Ascending aorta (tissue), 2 donors: ENCODE data around the gene LINS1. TPM values are rescaled to one million over a fixed set of nuclear protein-coding genes. Genes with fewer than 3 reads are reported as not detected.

ENCODE experiments used
- DNase-seq, 2 donors: peaks; one replicate each; pipeline ENCODE4 v3.0.0-alpha.2; 2019; ENCODE audit warnings: low spot score in 2 of 2
- H3K27ac ChIP-seq, 2 donors: fragments of 200-600 bp; sonication (generic); one replicate each; pipeline ENCODE4 v1.5.1; 2016 to 2017; ENCODE audit warnings: mild to moderate bottlenecking in 1 of 2
- H3K27me3 ChIP-seq: fragments of 200-600 bp; sonication (generic); one replicate; pipeline ENCODE4 v1.5.1; 2017
- H3K36me3 ChIP-seq, 2 donors: fragments of 200-600 bp; sonication (generic); one replicate each; pipeline ENCODE4 v1.5.1; 2016
- H3K4me1 ChIP-seq, 2 donors: fragments of 200-600 bp; sonication (generic); one replicate each; pipeline ENCODE4 v1.5.1; 2016 to 2017; ENCODE audit warnings: mild to moderate bottlenecking in 1 of 2
- H3K4me3 ChIP-seq, 2 donors: fragments of 200-600 bp; sonication (generic); one replicate each; pipeline ENCODE4 v1.5.1; 2016 to 2017; ENCODE audit warnings: mild to moderate bottlenecking in 1 of 2
- H3K9me3 ChIP-seq, 2 donors: fragments of 200-600 bp; sonication (generic); one replicate each; pipeline ENCODE4 v1.5.1; 2016
- intact Hi-C: fragments of 100-400 bp; cut with DNase I; formaldehyde crosslinking; loops from one replicate; pipeline ENCODE4 v1.15.1; 2023
- total RNA-seq: library from RNA; depleted of rRNA; stranded (reverse); fragments of >200 nt; gene quantifications from one replicate; pipeline ENCODE4 v1.1.0, GENCODE V29; 2016
- TF ChIP-seq, protein P1 (sequence below), 3 experiments: fragments of 200-600 bp in 2 of 3; fragments of 450-650 bp in 1 of 3; sonication (generic) in 2 of 3; IDR thresholded peaks; one replicate each; pipeline ENCODE4 v1.5.1; 2016 to 2019; ENCODE audit warnings: antibody characterized with exemption in 3 of 3, mild to moderate bottlenecking in 1 of 3, moderate library complexity in 1 of 3

The LINS1 gene
- total RNA-seq, 1 donor from 2014 or later, result 1.7 TPM

DNA sequence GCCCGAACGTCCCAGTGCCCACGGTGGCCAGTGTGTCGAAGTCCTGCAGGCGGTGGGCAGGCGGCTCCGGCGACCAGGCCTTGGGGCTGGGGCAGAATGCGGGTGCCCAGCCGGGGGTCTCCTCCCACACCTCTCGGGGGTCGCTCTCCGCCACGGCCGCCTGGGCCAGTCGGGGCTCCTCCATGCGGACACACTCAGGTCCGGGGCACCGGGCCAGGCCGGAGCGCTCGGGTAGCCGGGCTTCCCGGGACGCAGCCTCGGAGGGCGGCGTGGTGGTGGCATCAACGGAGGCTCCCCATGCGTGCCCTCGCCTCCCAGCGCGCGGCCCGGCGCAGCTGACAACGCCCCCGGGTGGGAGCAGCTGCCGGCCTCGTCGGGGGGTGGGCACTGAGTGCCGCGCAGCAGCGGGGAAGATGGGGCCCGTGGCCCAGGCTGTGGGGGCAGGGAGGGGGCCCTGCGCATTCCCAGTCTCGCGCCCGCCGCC, 43.2 kb downstream of the LINS1 start:
- TF ChIP-seq, protein P1, sequence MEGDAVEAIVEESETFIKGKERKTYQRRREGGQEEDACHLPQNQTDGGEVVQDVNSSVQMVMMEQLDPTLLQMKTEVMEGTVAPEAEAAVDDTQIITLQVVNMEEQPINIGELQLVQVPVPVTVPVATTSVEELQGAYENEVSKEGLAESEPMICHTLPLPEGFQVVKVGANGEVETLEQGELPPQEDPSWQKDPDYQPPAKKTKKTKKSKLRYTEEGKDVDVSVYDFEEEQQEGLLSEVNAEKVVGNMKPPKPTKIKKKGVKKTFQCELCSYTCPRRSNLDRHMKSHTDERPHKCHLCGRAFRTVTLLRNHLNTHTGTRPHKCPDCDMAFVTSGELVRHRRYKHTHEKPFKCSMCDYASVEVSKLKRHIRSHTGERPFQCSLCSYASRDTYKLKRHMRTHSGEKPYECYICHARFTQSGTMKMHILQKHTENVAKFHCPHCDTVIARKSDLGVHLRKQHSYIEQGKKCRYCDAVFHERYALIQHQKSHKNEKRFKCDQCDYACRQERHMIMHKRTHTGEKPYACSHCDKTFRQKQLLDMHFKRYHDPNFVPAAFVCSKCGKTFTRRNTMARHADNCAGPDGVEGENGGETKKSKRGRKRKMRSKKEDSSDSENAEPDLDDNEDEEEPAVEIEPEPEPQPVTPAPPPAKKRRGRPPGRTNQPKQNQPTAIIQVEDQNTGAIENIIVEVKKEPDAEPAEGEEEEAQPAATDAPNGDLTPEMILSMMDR (IDR thresholded peaks at IDR 0.05), result no peak
- H3K36me3 ChIP-seq, result no peaks in the 10 kb centered on the region
- no peaks in the 10 kb centered on the region for H3K4me1 ChIP-seq
- no peak overlapping the region for H3K4me3 ChIP-seq
- H3K27me3 ChIP-seq, result no peaks in the 10 kb centered on the region
- H3K9me3 ChIP-seq, result no peaks in the 10 kb centered on the region
- H3K27ac ChIP-seq, result no peak overlapping the region
- intact Hi-C loops, result no loop called here
- no peak for DNase-seq

DNA sequence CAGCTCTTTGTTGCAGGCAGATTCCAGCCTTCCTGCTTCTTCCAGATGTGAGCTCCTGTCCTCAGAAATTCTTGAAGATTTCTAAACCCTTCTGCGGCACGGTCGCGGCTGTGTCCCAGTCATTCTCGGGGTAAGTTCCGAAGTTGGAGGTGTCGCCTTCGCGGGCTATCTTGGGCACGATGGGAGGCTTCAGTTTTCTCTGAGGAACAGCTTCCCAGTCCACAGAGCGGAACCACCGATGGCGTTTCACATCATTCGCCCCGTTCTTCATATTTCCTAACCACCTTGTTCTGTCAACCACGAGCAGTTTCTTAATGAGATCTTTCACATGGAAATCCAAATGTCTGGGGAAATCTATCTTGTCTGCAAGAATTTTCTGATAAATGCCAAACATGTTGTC, 48.5 kb downstream of the LINS1 start:
- H3K4me3 ChIP-seq, result no peak overlapping the region
- no peaks in the 10 kb centered on the region for H3K36me3 ChIP-seq
- no peak overlapping the region for H3K27ac ChIP-seq
- TF ChIP-seq, protein P1 (IDR thresholded peaks at IDR 0.05), result no peak
- no peaks in the 10 kb centered on the region for H3K4me1 ChIP-seq
- intact Hi-C loops, result no loop called here
- no peaks in the 10 kb centered on the region for H3K9me3 ChIP-seq
- no peak for DNase-seq
- H3K27me3 ChIP-seq, result no peaks in the 10 kb centered on the region

DNA sequence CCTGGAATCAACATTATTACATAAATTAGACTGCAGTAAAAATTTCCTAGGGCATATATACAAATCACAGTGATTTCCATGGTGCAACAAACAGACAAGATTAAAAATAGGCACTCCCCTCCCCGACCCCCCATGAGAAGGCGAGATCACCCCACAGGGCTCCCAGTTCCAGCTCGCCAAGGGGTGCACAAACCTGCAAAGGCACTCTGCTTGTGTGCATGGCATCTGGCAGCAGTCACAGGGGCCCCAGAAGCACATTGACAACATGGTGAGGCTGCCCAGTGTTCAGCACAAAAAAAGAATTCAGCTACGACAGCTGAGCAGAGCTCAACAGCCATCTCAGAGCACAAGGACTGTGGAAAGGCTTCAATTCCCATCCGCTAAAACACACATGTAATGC, 54.0 kb downstream of the LINS1 start:
- no peak for DNase-seq
- TF ChIP-seq, protein P1 (IDR thresholded peaks at IDR 0.05), result no peak
- intact Hi-C loops, result no loop called here

DNA sequence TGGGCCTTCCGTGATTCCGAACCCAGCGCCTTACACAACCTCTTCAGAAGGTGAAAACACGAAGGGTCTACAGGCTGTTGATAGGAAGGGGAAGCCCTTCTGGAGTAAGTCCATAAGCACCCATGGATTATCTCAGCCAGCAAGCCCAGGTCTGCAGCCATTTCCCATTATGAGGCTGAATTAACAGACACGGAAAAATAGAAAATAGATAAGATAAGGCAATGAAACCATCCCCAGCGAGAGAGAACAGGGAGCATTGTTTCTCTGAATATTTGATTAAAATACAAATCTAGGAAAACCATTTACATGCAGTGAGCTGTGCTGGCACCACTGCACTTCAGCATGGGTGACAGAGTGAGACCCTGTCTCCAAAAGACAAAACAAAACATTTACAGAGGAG, 57.0 kb downstream of the LINS1 start:
- H3K27me3 ChIP-seq, result no peaks in the 10 kb centered on the region
- no peaks in the 10 kb centered on the region for H3K9me3 ChIP-seq
- H3K27ac ChIP-seq, result no peak overlapping the region
- no peaks in the 10 kb centered on the region for H3K4me1 ChIP-seq
- no peak for DNase-seq
- no peak overlapping the region for H3K4me3 ChIP-seq
- H3K36me3 ChIP-seq, result no peaks in the 10 kb centered on the region
- TF ChIP-seq, protein P1 (IDR thresholded peaks at IDR 0.05), result no peak
- intact Hi-C loops, result no loop called here

More for the DNA sequence above, 54.0 kb downstream of the LINS1 start:
- Histone ChIP-seq H3K36me3 (no peaks in the 10 kb centered on the region), H3K27ac (no peak overlapping the region), H3K9me3 (no peaks in the 10 kb centered on the region), H3K4me3 (no peak overlapping the region), H3K4me1 (no peaks in the 10 kb centered on the region), H3K27me3 (no peaks in the 10 kb centered on the region)

DNA sequence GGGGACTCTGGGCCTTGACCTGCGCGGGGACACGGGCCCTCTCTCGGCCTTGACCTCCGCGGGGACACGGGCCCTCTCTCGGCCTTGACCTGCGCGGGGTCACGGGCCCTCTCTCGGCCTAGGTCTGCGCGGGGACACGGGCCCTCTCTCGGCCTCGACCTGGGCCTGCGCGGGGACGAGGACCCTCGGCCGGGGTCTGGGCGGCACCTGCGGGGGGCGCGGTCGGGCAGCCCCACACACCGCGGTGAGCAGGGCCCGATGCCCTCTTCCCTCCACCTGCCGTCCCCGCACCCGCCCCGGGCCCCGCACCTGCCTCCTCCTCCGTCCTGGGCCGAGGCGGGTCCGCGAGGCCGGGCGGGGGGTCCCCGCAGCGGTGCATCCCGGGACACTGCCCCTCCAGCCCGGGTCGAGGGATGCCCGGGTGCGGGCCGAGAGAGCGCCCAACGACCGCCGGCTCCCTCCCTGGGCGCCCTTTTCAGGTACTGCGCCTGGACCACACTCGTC, 57.6 kb downstream of the LINS1 start:
- Histone ChIP-seq H3K4me3 (no peak overlapping the region), H3K4me1 (no peaks in the 10 kb centered on the region), H3K27me3 (no peaks in the 10 kb centered on the region), H3K27ac (no peak overlapping the region), H3K9me3 (no peaks in the 10 kb centered on the region), H3K36me3 (no peaks in the 10 kb centered on the region)
- intact Hi-C loops, result no loop called here
- TF ChIP-seq, protein P1 (IDR thresholded peaks at IDR 0.05), result no peak
- DNase-seq, result no peak

DNA sequence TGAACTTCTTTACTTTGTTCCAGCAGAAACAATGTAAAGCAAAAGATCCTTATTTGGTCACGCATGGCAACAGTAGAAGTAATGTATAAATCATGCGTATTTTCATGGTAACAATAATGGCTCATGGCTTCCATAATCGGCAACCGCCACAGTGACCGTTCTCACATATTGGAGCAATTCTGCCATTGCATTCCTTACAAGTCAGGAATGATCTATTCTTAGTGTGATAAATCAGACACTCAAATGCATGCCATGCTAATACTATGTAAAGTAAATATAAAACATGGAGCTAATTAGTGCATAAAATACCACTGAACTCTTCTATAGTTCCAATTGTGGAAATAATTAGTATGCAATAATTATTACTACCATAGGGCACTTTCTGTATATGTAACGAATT, 59.7 kb downstream of the LINS1 start:
- no peaks in the 10 kb centered on the region for H3K36me3 ChIP-seq
- H3K27ac ChIP-seq, result no peak overlapping the region
- intact Hi-C loops, result no loop called here
- H3K4me1 ChIP-seq, result no peaks in the 10 kb centered on the region
- no peak for DNase-seq
- TF ChIP-seq, protein P1 (IDR thresholded peaks at IDR 0.05), result no peak
- H3K27me3 ChIP-seq, result no peaks in the 10 kb centered on the region
- no peaks in the 10 kb centered on the region for H3K9me3 ChIP-seq
- H3K4me3 ChIP-seq, result no peak overlapping the region
